Glutamatergic neuron (in vitro differentiated cells): ENCODE data around the gene SLC32A1. TPM values are rescaled to one million over a fixed set of nuclear protein-coding genes. Genes with fewer than 3 reads are reported as not detected.

Experiments used
- DNase-seq: peaks from one replicate; pipeline ENCODE4 v3.0.0; 2022
- H3K27ac Mint-ChIP-seq: one replicate; pipeline ENCODE4 v1.8.0; 2020; ENCODE audit warnings: mild to moderate bottlenecking, mixed read lengths, inconsistent platforms; ENCODE audit not compliant: unreplicated experiment
- H3K27me3 Mint-ChIP-seq: one replicate; pipeline ENCODE4 v1.8.0; 2020; ENCODE audit warnings: mild to moderate bottlenecking, moderate library complexity, mixed read lengths, inconsistent platforms; ENCODE audit not compliant: unreplicated experiment
- H3K36me3 Mint-ChIP-seq: one replicate; pipeline ENCODE4 v1.8.0; 2020; ENCODE audit warnings: mild to moderate bottlenecking, mixed read lengths, inconsistent platforms; ENCODE audit not compliant: unreplicated experiment
- H3K4me1 Mint-ChIP-seq: one replicate; pipeline ENCODE4 v1.8.0; 2020; ENCODE audit warnings: mild to moderate bottlenecking, low read depth, mixed read lengths, inconsistent platforms; ENCODE audit not compliant: unreplicated experiment
- H3K4me3 Mint-ChIP-seq: one replicate; pipeline ENCODE4 v1.8.0; 2020; ENCODE audit warnings: mild to moderate bottlenecking, mixed read lengths, inconsistent platforms; ENCODE audit not compliant: unreplicated experiment
- H3K9me3 Mint-ChIP-seq: one replicate; pipeline ENCODE4 v1.8.0; 2020; ENCODE audit warnings: mild to moderate bottlenecking, moderate library complexity, mixed read lengths, inconsistent platforms; ENCODE audit not compliant: unreplicated experiment
- CTCF ChIP-seq: fragments of 200-600 bp; sonication (generic); IDR thresholded peaks from one replicate; pipeline ENCODE4 v1.5.0; 2021; ENCODE audit not compliant: partially characterized antibody, unreplicated experiment
- total RNA-seq: library from RNA; stranded (reverse); fragmentation: NEBNext Ultra II Directional; extraction: Animal tissue kit (Norgen Biotek cat#: 25700); gene quantifications from one replicate; pipeline ENCODE4 v1.2.1, GENCODE V29; 2021; ENCODE audit not compliant: unreplicated experiment

Gene SLC32A1
- total RNA-seq, 1 donor from 2014 or later = 0.59 TPM

GRCh38 chr20:38685271-38685670 is 39.0 kb upstream of the SLC32A1 start:
- Mint-ChIP-seq H3K4me1 (no peaks in the 10 kb centered on the region), H3K4me3 (no peak overlapping the region), H3K36me3 (no peaks in the 10 kb centered on the region), H3K9me3 (peaks cover 2% of the 10 kb centered on the region), H3K27me3 (peaks cover 21% of the 10 kb centered on the region), H3K27ac (no peak overlapping the region)
- no peak for TF ChIP-seq CTCF
- no peak for DNase-seq

- Mint-ChIP-seq H3K4me3 (no peak overlapping the region), H3K4me1 (no peaks in the 10 kb centered on the region), H3K27ac (no peak overlapping the region), H3K9me3 (peaks cover 2% of the 10 kb centered on the region), H3K27me3 (peaks cover 23% of the 10 kb centered on the region), H3K36me3 (no peaks in the 10 kb centered on the region)
- no peak for TF ChIP-seq CTCF
- DNase-seq = no peak
Observed at GRCh38 chr20:38685853-38686473, 38.3 kb upstream of the SLC32A1 start.

GRCh38 chr20:38692436-38693411 is 31.6 kb upstream of the SLC32A1 start:
- Mint-ChIP-seq H3K27me3 (peaks cover 15% of the 10 kb centered on the region), H3K9me3 (peaks cover 2% of the 10 kb centered on the region), H3K4me1 (no peaks in the 10 kb centered on the region), H3K4me3 (no peak overlapping the region), H3K36me3 (no peaks in the 10 kb centered on the region), H3K27ac (no peak overlapping the region)
- no peak for DNase-seq
- no peak for TF ChIP-seq CTCF

GRCh38 chr20:38697306-38697705 is 27.0 kb upstream of the SLC32A1 start:
- Mint-ChIP-seq H3K27ac (no peak overlapping the region), H3K27me3 (peaks cover 10% of the 10 kb centered on the region), H3K4me3 (no peak overlapping the region), H3K36me3 (no peaks in the 10 kb centered on the region), H3K4me1 (no peaks in the 10 kb centered on the region), H3K9me3 (peaks cover 2% of the 10 kb centered on the region)
- no peak for TF ChIP-seq CTCF
- DNase-seq = no peak

GRCh38 chr20:38698541-38698940 is 25.7 kb upstream of the SLC32A1 start:
- Mint-ChIP-seq H3K4me1 (no peaks in the 10 kb centered on the region), H3K4me3 (no peak overlapping the region), H3K9me3 (peaks cover 2% of the 10 kb centered on the region), H3K27me3 (peaks cover 8% of the 10 kb centered on the region), H3K36me3 (no peaks in the 10 kb centered on the region), H3K27ac (no peak overlapping the region)
- no peak for DNase-seq
- no peak for TF ChIP-seq CTCF
